Esophagus muscularis mucosa (tissue), 4 donors: ENCODE data around the gene APOA5. TPM values are rescaled to one million over a fixed set of nuclear protein-coding genes. Genes with fewer than 3 reads are reported as not detected.

Source experiments
- DNase-seq: peaks from one replicate; pipeline ENCODE4 v3.0.0-alpha.2; 2017; ENCODE audit errors: extremely low spot score
- H3K27ac ChIP-seq, 4 donors: fragments of 200-600 bp; sonication (generic); replicated peaks in 1 of 4; 1 replicate in 3 of 4; 2 replicates in 1 of 4; pipeline ENCODE4 v1.5.1; 2016 to 2019; ENCODE audit warnings: mild to moderate bottlenecking in 1 of 4
- H3K27me3 ChIP-seq, 4 donors: fragments of 200-600 bp; sonication (generic); one replicate each; pipeline versions ENCODE4 v1.5.1 to v1.6.0; 2016 to 2019
- H3K36me3 ChIP-seq, 4 donors: fragments of 200-600 bp; sonication (generic); one replicate each; pipeline ENCODE4 v1.5.1; 2016 to 2019
- H3K4me1 ChIP-seq, 4 donors: fragments of 200-600 bp; sonication (generic); one replicate each; pipeline ENCODE4 v1.5.1; 2016 to 2019
- H3K4me3 ChIP-seq, 4 donors: fragments of 200-600 bp; sonication (generic); 1 replicate in 2 of 4; 2 replicates in 2 of 4; pipeline ENCODE4 v1.5.1; 2016 to 2019; ENCODE audit warnings: mild to moderate bottlenecking in 4 of 4, moderate library complexity in 1 of 4
- H3K9me3 ChIP-seq, 4 donors: fragments of 200-600 bp; sonication (generic); 1 replicate in 3 of 4; 2 replicates in 1 of 4; pipeline ENCODE4 v1.5.1; 2016 to 2019
- CTCF ChIP-seq, 3 experiments: fragments of 200-600 bp in 2 of 3; fragments of 450-650 bp in 1 of 3; sonication (generic) in 2 of 3; IDR thresholded peaks; one replicate each; pipeline ENCODE4 v1.5.1; 2017 to 2019; ENCODE audit warnings: antibody characterized with exemption in 3 of 3, mild to moderate bottlenecking in 2 of 3, moderate library complexity in 1 of 3
- EP300 ChIP-seq: sonication (generic); formaldehyde crosslinking; IDR thresholded peaks from one replicate; pipeline ENCODE4 v1.6.1; 2017; ENCODE audit warnings: antibody characterized with exemption
- POLR2A ChIP-seq: fragments of 450-650 bp; IDR thresholded peaks from one replicate; pipeline ENCODE4 v1.6.1; 2017; ENCODE audit warnings: antibody characterized with exemption, moderate library complexity, mild to moderate bottlenecking, low read depth
- POLR2AphosphoS5 ChIP-seq, 2 donors: sonication (generic); formaldehyde crosslinking; IDR thresholded peaks; one replicate each; pipeline ENCODE4 v1.6.1; 2017; ENCODE audit warnings: antibody characterized with exemption in 2 of 2
- whole genome bisulfite sequencing: methylation state at CpG from one replicate; pipeline ENCODE4 v1.1.5; 2018; 5-methylcytosine and 5-hydroxymethylcytosine counted together
- intact Hi-C: fragments of 100-400 bp; cut with DNase I; formaldehyde crosslinking; loops from one replicate; pipeline ENCODE4 v1.15.1; 2023
- total RNA-seq, 4 donors: library from RNA; depleted of rRNA; stranded (reverse); fragments of >200 nt; gene quantifications; one replicate each; pipeline versions ENCODE4 v1.1.0 to v1.2.1, GENCODE V29; 2016

The APOA5 gene
- total RNA-seq, 4 donors from 2014 or later: not detected

GRCh38 chr11:116822575-116822974 is 30.9 kb upstream of the APOA5 start:
- Histone ChIP-seq H3K27me3 (no peaks in the 10 kb centered on the region), H3K27ac (no peak overlapping the region), H3K4me1 (no peaks in the 10 kb centered on the region), H3K36me3 (no peaks in the 10 kb centered on the region), H3K9me3 (no peaks in the 10 kb centered on the region), H3K4me3 (no peak overlapping the region)
- no peak for DNase-seq
- intact Hi-C loops: no loop called here
- TF ChIP-seq EP300: no peak
- no peak for TF ChIP-seq CTCF (IDR thresholded peaks at IDR 0.05)
- TF ChIP-seq POLR2A: no peak
- no peak for TF ChIP-seq POLR2AphosphoS5 (IDR thresholded peaks at IDR 0.05)
- WGBS: 63% methylated on average over 4 of the region's 5 CpGs

GRCh38 chr11:116821050-116821918 is 29.6 kb upstream of the APOA5 start:
- H3K4me3 ChIP-seq: no peak overlapping the region

GRCh38 chr11:116819049-116819448 is 27.4 kb upstream of the APOA5 start:
- DNase-seq: no peak
- Histone ChIP-seq H3K4me3 (no peak overlapping the region), H3K4me1 (no peaks in the 10 kb centered on the region), H3K27ac (no peak overlapping the region), H3K27me3 (no peaks in the 10 kb centered on the region), H3K9me3 (no peaks in the 10 kb centered on the region), H3K36me3 (no peaks in the 10 kb centered on the region)
- TF ChIP-seq CTCF (IDR thresholded peaks at IDR 0.05) (no peak), POLR2AphosphoS5 (IDR thresholded peaks at IDR 0.05) (no peak), POLR2A (no peak), EP300 (no peak)
- intact Hi-C loops: no loop called here
- WGBS: 89% methylated on average over 9 of the region's 9 CpGs

More at GRCh38 chr11:116821050-116821918, 29.6 kb upstream of the APOA5 start:
- Histone ChIP-seq H3K9me3 (no peaks in the 10 kb centered on the region), H3K27ac (no peak overlapping the region), H3K36me3 (no peaks in the 10 kb centered on the region), H3K27me3 (no peaks in the 10 kb centered on the region), H3K4me1 (no peaks in the 10 kb centered on the region)
- intact Hi-C loops: no loop called here
- no peak for TF ChIP-seq POLR2A
- TF ChIP-seq CTCF (IDR thresholded peaks at IDR 0.05): no peak
- TF ChIP-seq EP300: no peak
- TF ChIP-seq POLR2AphosphoS5 (IDR thresholded peaks at IDR 0.05): no peak
- no peak for DNase-seq
- WGBS: 91% methylated on average over 24 of the region's 51 CpGs

- WGBS: 75% methylated on average over 6 of the region's 6 CpGs
- intact Hi-C loops: no loop called here
- no peak for TF ChIP-seq CTCF (IDR thresholded peaks at IDR 0.05)
- TF ChIP-seq EP300: no peak
- no peak for TF ChIP-seq POLR2AphosphoS5 (IDR thresholded peaks at IDR 0.05)
- no peak for TF ChIP-seq POLR2A
Measured at GRCh38 chr11:116814502-116814901, 22.8 kb upstream of the APOA5 start.

More at GRCh38 chr11:116814502-116814901, 22.8 kb upstream of the APOA5 start:
- no peak overlapping the region for H3K27ac ChIP-seq
- H3K9me3 ChIP-seq: no peaks in the 10 kb centered on the region
- no peaks in the 10 kb centered on the region for H3K36me3 ChIP-seq
- no peaks in the 10 kb centered on the region for H3K4me1 ChIP-seq
- DNase-seq: no peak
- H3K27me3 ChIP-seq: no peaks in the 10 kb centered on the region
- H3K4me3 ChIP-seq: no peak overlapping the region
